HL-60 (cell line): ENCODE results near the gene RXFP3.

Experiments used
- GABPA ChIP-seq: IDR thresholded peaks from 2 replicates; pipeline ENCODE4 v1.6.1; 2012; ENCODE audit warnings: low read depth
- POLR2AphosphoS5 ChIP-seq: IDR thresholded peaks from 2 replicates; pipeline ENCODE4 v1.6.1; 2012; ENCODE audit warnings: low read depth
- SPI1 ChIP-seq: IDR thresholded peaks from 2 replicates; pipeline ENCODE4 v1.6.1; 2012; ENCODE audit warnings: low read depth, mild to moderate bottlenecking, borderline replicate concordance
- TF ChIP-seq, protein P1 (sequence below): IDR thresholded peaks from one replicate; pipeline ENCODE4 v1.5.1; 2011; ENCODE audit warnings: low read length, control low read depth, inconsistent platforms; ENCODE audit not compliant: insufficient read depth
- TF ChIP-seq, protein P2 (sequence below): IDR thresholded peaks from 2 replicates; pipeline ENCODE4 v1.6.1; 2012; ENCODE audit warnings: low read depth; ENCODE audit not compliant: insufficient replicate concordance

DNA sequence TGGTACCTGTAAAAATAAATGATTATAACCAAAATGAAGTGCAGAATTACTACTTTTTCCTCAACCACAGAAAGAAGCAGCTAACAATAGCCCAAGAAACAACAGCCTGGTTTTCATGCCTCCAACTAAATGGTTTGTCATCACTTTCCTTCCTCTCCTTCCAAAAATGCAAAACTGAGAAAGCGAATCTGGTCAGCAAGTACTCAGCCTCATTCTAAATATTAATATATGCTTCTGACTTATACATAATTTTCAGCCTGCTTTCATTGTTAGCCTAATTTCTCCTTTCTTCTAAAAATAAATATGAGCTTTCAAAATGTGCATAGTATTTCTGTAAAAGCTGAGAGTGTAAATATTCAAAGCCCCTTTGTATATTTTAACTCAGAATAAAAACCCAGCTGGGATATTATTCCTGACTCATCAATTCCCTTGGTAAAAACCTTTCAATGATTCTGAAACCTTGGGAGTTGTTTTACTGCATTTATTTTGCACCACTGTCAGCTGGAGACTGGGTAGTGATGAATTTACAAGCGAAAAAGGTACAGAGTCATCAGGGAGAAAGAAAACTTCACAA is 21.5 kb downstream of the RXFP3 start:
- TF ChIP-seq, protein P1, sequence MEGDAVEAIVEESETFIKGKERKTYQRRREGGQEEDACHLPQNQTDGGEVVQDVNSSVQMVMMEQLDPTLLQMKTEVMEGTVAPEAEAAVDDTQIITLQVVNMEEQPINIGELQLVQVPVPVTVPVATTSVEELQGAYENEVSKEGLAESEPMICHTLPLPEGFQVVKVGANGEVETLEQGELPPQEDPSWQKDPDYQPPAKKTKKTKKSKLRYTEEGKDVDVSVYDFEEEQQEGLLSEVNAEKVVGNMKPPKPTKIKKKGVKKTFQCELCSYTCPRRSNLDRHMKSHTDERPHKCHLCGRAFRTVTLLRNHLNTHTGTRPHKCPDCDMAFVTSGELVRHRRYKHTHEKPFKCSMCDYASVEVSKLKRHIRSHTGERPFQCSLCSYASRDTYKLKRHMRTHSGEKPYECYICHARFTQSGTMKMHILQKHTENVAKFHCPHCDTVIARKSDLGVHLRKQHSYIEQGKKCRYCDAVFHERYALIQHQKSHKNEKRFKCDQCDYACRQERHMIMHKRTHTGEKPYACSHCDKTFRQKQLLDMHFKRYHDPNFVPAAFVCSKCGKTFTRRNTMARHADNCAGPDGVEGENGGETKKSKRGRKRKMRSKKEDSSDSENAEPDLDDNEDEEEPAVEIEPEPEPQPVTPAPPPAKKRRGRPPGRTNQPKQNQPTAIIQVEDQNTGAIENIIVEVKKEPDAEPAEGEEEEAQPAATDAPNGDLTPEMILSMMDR = no peak
- TF ChIP-seq, protein P2, sequence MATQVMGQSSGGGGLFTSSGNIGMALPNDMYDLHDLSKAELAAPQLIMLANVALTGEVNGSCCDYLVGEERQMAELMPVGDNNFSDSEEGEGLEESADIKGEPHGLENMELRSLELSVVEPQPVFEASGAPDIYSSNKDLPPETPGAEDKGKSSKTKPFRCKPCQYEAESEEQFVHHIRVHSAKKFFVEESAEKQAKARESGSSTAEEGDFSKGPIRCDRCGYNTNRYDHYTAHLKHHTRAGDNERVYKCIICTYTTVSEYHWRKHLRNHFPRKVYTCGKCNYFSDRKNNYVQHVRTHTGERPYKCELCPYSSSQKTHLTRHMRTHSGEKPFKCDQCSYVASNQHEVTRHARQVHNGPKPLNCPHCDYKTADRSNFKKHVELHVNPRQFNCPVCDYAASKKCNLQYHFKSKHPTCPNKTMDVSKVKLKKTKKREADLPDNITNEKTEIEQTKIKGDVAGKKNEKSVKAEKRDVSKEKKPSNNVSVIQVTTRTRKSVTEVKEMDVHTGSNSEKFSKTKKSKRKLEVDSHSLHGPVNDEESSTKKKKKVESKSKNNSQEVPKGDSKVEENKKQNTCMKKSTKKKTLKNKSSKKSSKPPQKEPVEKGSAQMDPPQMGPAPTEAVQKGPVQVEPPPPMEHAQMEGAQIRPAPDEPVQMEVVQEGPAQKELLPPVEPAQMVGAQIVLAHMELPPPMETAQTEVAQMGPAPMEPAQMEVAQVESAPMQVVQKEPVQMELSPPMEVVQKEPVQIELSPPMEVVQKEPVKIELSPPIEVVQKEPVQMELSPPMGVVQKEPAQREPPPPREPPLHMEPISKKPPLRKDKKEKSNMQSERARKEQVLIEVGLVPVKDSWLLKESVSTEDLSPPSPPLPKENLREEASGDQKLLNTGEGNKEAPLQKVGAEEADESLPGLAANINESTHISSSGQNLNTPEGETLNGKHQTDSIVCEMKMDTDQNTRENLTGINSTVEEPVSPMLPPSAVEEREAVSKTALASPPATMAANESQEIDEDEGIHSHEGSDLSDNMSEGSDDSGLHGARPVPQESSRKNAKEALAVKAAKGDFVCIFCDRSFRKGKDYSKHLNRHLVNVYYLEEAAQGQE = no peak
- TF ChIP-seq POLR2AphosphoS5 (no peak), GABPA (no peak), SPI1 (no peak)
